DND-41 (cell line): Measurements from ENCODE around the gene OXTR.

Source experiments
- ATAC-seq: fragments of 200-7000 bp; cut with Tn5 transposase; 3 replicates; pipeline ENCODE4 v1.9.1; 2021; ENCODE audit warnings: low read depth; ENCODE audit not compliant: insufficient read depth
- DNase-seq: peaks from one replicate; pipeline ENCODE4 v3.0.0-alpha.2; 2020
- H2AFZ ChIP-seq: 2 replicates; pipeline ENCODE4 v1.6.0; 2012; ENCODE audit warnings: low read depth, low read length
- H3K27ac ChIP-seq: 2 replicates; pipeline ENCODE4 v1.5.1; 2012; ENCODE audit warnings: low read length, inconsistent platforms
- H3K27me3 ChIP-seq: fragments of 200-600 bp; sonication (generic); 2 replicates; pipeline ENCODE4 v1.6.0; 2012; ENCODE audit warnings: low read length, mild to moderate bottlenecking, inconsistent platforms; ENCODE audit not compliant: insufficient read depth, poor library complexity
- H3K36me3 ChIP-seq: 2 replicates; pipeline ENCODE4 v1.5.1; 2012; ENCODE audit warnings: low read length, inconsistent platforms; ENCODE audit not compliant: insufficient read depth
- H3K4me1 ChIP-seq: 2 replicates; pipeline ENCODE4 v1.5.1; 2012; ENCODE audit warnings: mild to moderate bottlenecking, low read length; ENCODE audit not compliant: insufficient read depth
- H3K4me2 ChIP-seq: 2 replicates; pipeline ENCODE4 v1.6.0; 2012; ENCODE audit warnings: mild to moderate bottlenecking, moderate library complexity, low read length, inconsistent platforms; ENCODE audit not compliant: insufficient read depth
- H3K4me3 ChIP-seq, 2 experiments: fragments of 200-600 bp in 1 of 2; shearing (Covaris generic) in 1 of 2; 2 replicates each; pipeline ENCODE4 v1.5.1; 2012 to 2016; ENCODE audit warnings: inconsistent platforms in 2 of 2, low read length in 2 of 2, mild to moderate bottlenecking in 2 of 2, low read depth in 1 of 2, moderate library complexity in 1 of 2
- H3K79me2 ChIP-seq: 2 replicates; pipeline ENCODE4 v1.6.0; 2012; ENCODE audit warnings: low read length, inconsistent platforms; ENCODE audit not compliant: insufficient read depth
- H3K9ac ChIP-seq: 2 replicates; pipeline ENCODE4 v1.6.0; 2012; ENCODE audit warnings: low read depth, mild to moderate bottlenecking, inconsistent platforms, low read length, moderate library complexity
- H3K9me3 ChIP-seq: 2 replicates; pipeline ENCODE4 v1.5.1; 2012; ENCODE audit warnings: low read length, moderate library complexity, mild to moderate bottlenecking, inconsistent platforms; ENCODE audit not compliant: insufficient read depth, severe bottlenecking
- H4K20me1 ChIP-seq: 2 replicates; pipeline ENCODE4 v1.6.0; 2012; ENCODE audit warnings: low read length; ENCODE audit not compliant: insufficient read depth
- EZH2 ChIP-seq: IDR thresholded peaks from 3 replicates; pipeline ENCODE4 v1.6.1; 2012; ENCODE audit warnings: borderline replicate concordance, low read depth, mild to moderate bottlenecking, moderate library complexity, low read length, inconsistent platforms; ENCODE audit not compliant: severe bottlenecking
- TF ChIP-seq, protein P1 (sequence below): IDR thresholded peaks from 2 replicates; pipeline ENCODE4 v1.5.1; 2012; ENCODE audit warnings: borderline replicate concordance, low read length, moderate library complexity, mild to moderate bottlenecking; ENCODE audit not compliant: poor library complexity, severe bottlenecking; ENCODE audit errors: extremely low read depth

The OXTR gene

DNA sequence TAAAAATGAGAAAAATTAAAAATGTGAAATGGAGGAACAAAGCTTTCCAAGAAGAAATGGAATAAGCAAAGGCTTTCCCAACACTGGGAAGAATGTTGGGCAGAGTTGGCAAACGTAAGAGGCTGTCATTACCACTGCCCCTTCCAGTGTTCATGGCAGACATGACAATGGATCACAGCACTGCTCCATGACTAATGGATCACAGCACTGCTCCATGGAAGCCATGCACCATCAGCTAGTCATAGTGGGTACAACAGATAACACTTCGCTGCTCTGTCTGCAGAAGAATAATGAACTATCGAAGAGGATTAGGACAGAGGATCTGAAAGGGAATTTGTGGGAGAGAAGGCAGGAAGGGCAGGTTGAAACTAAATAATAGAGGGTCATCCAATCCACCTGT, 30.8 kb downstream of the OXTR start:
- Histone ChIP-seq H3K36me3 (no peaks in the 10 kb centered on the region), H3K27ac (no peak overlapping the region), H3K4me1 (no peaks in the 10 kb centered on the region), H3K79me2 (no peaks in the 10 kb centered on the region), H3K27me3 (peaks cover 3% of the 10 kb centered on the region), H3K4me2 (no peak overlapping the region), H4K20me1 (no peaks in the 10 kb centered on the region; the same call in 1 of the 2 replicates), H3K9ac (no peak overlapping the region), H3K4me3 (no peak overlapping the region), H2AFZ (no peak overlapping the region), H3K9me3 (no peaks in the 10 kb centered on the region)
- TF ChIP-seq EZH2, result no peak
- TF ChIP-seq, protein P1, sequence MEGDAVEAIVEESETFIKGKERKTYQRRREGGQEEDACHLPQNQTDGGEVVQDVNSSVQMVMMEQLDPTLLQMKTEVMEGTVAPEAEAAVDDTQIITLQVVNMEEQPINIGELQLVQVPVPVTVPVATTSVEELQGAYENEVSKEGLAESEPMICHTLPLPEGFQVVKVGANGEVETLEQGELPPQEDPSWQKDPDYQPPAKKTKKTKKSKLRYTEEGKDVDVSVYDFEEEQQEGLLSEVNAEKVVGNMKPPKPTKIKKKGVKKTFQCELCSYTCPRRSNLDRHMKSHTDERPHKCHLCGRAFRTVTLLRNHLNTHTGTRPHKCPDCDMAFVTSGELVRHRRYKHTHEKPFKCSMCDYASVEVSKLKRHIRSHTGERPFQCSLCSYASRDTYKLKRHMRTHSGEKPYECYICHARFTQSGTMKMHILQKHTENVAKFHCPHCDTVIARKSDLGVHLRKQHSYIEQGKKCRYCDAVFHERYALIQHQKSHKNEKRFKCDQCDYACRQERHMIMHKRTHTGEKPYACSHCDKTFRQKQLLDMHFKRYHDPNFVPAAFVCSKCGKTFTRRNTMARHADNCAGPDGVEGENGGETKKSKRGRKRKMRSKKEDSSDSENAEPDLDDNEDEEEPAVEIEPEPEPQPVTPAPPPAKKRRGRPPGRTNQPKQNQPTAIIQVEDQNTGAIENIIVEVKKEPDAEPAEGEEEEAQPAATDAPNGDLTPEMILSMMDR, result no peak
- DNase-seq (no peak), ATAC-seq (no peak)

DNA sequence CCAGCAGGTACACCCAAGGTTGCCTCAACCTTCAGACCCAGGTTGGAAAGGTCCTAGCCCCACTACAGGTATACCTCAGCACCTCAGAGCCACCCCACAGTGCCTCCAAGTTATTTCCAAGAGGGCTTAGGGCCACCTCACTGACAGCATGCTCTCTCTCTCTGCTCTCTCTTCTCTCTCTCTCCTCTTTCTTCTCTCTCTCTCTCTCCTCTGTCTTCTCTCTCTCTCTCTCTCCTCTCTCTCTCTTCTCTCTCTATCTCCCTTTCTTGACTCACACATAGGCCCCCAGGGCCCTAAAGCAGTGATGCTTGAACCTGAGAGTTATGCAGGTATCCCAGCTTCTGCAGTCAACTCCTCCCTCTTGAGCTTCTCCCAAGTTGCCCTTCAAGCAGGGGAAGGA, 31.6 kb downstream of the OXTR start:
- no peaks in the 10 kb centered on the region for H3K79me2 ChIP-seq
- no peak overlapping the region for H3K4me3 ChIP-seq
- no peak overlapping the region for H3K27ac ChIP-seq
- peaks cover 3% of the 10 kb centered on the region for H3K27me3 ChIP-seq
- H3K36me3 ChIP-seq, result no peaks in the 10 kb centered on the region
- H2AFZ ChIP-seq, result no peak overlapping the region
- no peaks in the 10 kb centered on the region for H3K9me3 ChIP-seq
- no peak for TF ChIP-seq EZH2
- TF ChIP-seq, protein P1, result no peak
- H4K20me1 ChIP-seq, result no peaks in the 10 kb centered on the region; the same call in 1 of the 2 replicates
- H3K9ac ChIP-seq, result no peak overlapping the region
- DNase-seq, result no peak
- no peak for ATAC-seq
- H3K4me2 ChIP-seq, result no peak overlapping the region
- H3K4me1 ChIP-seq, result no peaks in the 10 kb centered on the region

DNA sequence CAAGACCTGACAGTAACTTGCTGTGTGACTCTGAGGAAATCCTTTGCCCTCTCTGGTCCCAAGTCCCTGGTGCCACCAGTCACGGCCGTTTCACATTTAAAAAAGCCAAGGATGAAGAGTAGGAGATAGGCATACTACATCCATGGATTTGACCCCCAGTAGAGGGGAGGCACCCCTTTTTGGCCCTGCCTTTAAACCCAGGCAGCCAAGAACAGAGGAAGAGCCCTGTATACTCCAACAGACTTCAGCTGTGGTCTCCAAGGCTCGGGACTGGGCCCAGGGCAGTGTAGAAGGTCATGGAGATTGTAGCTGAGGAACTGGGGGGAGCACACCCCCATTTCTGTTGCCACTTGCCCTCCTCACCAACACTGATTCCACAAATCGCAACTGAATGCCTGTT, 32.1 kb downstream of the OXTR start:
- H3K79me2 ChIP-seq, result no peaks in the 10 kb centered on the region

More for the DNA sequence above, 32.1 kb downstream of the OXTR start:
- H3K27me3 ChIP-seq, result peaks cover 3% of the 10 kb centered on the region
- H3K4me2 ChIP-seq, result no peak overlapping the region
- H4K20me1 ChIP-seq, result no peaks in the 10 kb centered on the region; the same call in 1 of the 2 replicates
- ATAC-seq, result no peak
- no peaks in the 10 kb centered on the region for H3K4me1 ChIP-seq
- no peak overlapping the region for H3K27ac ChIP-seq
- no peak for DNase-seq
- no peak overlapping the region for H3K9ac ChIP-seq
- H2AFZ ChIP-seq, result no peak overlapping the region
- no peak overlapping the region for H3K4me3 ChIP-seq
- H3K36me3 ChIP-seq, result no peaks in the 10 kb centered on the region
- no peak for TF ChIP-seq EZH2
- TF ChIP-seq, protein P1, result no peak
- H3K9me3 ChIP-seq, result no peaks in the 10 kb centered on the region
